HG03066 (cell line): ENCODE data around the gene C2orf66.

ENCODE experiments used
- ATAC-seq: cut with Tn5 transposase; IDR thresholded peaks from one replicate; pipeline ENCODE4 v1.9.1; 2021; ENCODE audit warnings: low read depth; ENCODE audit not compliant: unreplicated experiment

The C2orf66 gene

GRCh38 chr2:196809260-196809659 lies at the start of gene C2orf66:
TSS of gene C2orf66 (minus strand) at chr2:196809355. CDS start at chr2:196809336, 19 bp downstream.
- ATAC-seq, result no peak

DNA sequence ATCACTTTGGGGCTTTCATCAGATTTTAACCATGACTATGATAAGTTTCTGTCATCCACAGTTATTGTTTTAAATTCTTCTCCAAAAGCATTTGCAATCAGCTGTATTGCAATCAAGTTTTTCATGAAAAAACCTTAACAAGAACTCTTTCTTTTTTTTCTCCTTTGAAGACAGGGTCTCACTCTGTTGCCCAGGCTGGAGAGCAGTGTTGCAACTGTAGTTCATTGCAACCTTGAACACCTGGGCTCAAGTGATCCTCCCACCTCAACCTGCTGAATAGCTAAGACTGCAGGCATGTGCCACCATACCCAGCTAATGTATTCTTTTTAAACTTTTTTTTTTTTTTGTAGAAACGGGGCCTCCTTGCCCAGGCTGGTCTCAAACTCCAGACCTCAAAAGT lies 45.5 kb upstream of the C2orf66 start:
- no peak for ATAC-seq

- ATAC-seq, result no peak
These were observed 44.3 kb upstream of the C2orf66 start for GRCh38 chr2:196853301-196854087.

GRCh38 chr2:196851088-196851487 lies 41.9 kb upstream of the C2orf66 start:
- ATAC-seq, result no peak

DNA sequence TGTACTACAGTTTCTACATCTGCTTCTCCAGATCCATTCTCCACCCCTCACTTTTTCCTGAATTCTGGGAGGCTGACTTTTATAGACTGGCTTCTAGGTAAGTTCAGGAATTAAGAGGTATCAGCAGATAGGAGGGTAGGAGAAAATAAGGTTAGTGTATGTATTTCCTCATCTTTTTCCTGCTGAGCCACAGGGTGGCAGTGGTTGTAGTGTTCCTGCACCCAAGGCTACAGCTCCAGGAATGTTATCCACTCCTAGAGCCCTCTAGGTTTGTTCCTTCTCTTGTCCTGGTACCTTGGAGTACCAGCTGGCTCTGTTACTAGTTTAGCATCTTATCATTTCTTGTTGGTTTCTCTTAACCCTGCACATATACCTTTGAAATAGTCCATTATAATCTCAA lies 40.7 kb upstream of the C2orf66 start:
- no peak for ATAC-seq

DNA sequence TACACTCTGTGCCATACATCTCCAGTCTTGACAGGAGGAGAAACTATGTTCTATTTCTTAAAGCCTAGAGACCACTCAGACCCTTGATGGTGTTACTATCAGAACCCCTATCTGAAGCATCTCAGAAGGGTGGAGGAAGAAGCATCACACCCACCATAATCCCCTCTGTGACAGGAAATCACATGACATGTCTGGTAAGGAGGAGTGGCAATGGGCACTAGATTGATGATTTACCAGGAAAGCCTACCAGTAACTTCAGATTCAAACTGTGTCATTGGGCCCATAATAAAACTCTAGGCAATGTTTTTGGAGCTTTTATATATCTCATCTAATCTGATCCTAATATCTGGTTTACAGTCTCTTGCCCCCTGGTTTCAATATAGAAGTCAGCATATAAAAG lies 37.1 kb upstream of the C2orf66 start:
- no peak for ATAC-seq

DNA sequence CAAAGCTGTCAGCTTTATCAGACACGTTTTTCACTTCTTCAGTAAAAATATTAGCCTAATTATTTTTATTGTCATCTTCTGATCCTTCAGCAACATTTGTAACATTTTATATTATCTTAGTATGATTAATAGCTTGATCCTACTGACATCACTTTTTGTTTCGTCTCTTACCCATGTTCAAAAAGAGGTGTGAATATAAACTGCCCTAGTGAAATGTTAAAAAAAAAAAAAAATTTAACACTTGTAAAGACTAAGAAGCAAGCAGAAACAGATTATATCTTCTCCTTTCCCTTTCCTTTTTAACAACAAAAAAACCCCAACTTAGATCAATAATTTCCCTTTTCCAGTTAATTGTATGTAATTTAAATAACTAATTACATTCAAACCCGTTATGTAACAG lies 36.2 kb upstream of the C2orf66 start:
- ATAC-seq, result no peak

- ATAC-seq, result no peak
These were observed 31.0 kb upstream of the C2orf66 start for GRCh38 chr2:196840171-196840570.

GRCh38 chr2:196839574-196839973 lies 30.4 kb upstream of the C2orf66 start:
- ATAC-seq, result no peak

- ATAC-seq, result no peak
These were observed 27.3 kb upstream of the C2orf66 start for GRCh38 chr2:196836440-196836839.

GRCh38 chr2:196830701-196831100 lies 21.5 kb upstream of the C2orf66 start:
- ATAC-seq, result no peak

- no peak for ATAC-seq
These were observed 18.2 kb upstream of the C2orf66 start for GRCh38 chr2:196827356-196827755.

- ATAC-seq, result no peak
These were observed 14.8 kb upstream of the C2orf66 start for GRCh38 chr2:196823750-196824522.

- no peak for ATAC-seq
These were observed 12.0 kb upstream of the C2orf66 start for GRCh38 chr2:196821195-196821594.

DNA sequence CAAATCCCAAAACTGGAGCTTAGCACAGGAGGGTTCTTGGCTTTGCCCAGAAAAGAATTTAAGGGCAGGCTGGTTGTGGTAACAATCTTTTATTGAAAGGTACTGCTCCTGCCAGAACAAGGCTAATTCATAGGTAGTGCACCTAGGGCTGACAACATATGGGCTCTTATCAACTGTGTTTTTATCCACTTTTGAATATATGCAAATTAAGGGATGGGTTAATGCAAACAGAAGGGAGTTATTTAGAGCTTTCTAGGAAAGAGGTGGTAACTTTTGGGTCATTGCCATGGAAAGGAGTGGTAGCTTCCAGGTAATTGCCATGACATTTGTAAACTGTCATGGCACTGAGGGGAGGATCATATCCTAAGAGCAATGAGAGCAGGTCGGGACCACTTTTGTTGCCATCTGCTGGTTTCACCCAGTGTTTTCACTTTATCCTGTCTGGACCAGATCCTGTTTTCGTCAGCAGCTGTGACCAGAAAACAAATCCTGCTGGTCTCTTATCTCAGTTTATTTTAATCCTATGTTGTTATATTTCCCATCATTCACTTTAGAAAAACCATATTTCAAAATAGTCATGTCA lies 981 bp downstream of the C2orf66 start:
- no peak for ATAC-seq

DNA sequence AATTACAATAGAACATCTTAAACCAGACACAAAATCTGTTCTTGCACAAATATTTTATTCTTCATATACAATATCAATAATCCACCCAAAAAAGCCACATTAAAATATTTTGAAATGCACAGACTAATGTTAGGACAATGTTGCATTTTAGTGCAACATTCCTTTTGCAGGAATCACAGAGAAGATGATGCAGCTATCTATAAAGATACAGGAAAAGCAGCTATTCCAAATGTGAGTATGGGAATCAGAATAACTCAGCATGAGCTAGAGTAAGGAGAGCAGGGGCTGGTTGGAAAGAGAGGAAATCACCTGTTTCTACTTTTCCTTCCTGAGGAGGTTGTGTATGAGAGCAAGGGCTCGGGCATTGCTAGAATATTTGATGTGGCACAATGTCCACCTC lies 4.8 kb downstream of the C2orf66 start:
- ATAC-seq, result no peak

GRCh38 chr2:196802401-196802800 lies 6.8 kb downstream of the C2orf66 start:
- ATAC-seq, result no peak

DNA sequence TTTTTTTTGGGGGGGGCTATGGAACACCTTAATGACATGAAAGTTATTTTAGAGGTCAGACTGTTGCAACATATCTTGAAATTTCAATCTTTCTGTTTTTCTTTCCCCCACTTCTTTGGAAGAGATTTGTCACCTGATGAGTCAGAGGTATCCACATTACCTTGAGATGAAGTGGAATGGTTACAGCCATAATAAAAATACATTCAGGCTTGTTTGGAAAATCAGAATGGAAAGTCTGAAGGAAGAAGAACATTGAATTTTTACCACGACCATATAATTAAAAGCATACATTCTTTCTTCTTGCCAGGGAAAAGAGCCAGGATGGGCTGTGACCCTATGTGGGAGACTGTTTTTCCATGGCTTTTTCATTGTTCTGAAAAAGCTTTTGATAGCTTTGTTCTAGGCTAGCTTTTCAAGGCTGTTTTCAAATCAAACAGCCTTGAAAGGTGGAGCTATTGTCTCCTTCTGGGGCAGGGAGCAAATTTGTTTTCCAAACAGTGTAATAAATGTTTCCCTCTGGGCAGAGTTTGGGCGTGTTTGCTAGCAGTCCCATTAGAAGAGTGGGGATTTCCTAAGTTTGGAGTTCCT lies 7.4 kb downstream of the C2orf66 start:
- ATAC-seq, result no peak

- ATAC-seq, result peak; percentile 2
These were observed 10.2 kb downstream of the C2orf66 start for GRCh38 chr2:196798980-196799379.

GRCh38 chr2:196792865-196793264 lies 16.3 kb downstream of the C2orf66 start:
- ATAC-seq, result no peak

GRCh38 chr2:196783431-196784094 lies 25.6 kb downstream of the C2orf66 start:
- ATAC-seq, result no peak
